Activated CD4-positive, alpha-beta T cell treated with anti-CD3 and anti-CD28 coated beads, Interleukin-2, amount 10 ng/mL, durations not matched to agents 24 days and 14 days (primary cell): ENCODE results near the gene CROCC2. TPM values are rescaled to one million over a fixed set of nuclear protein-coding genes. Genes with fewer than 3 reads are reported as not detected.

Experiments
- DNase-seq: peaks from one replicate; pipeline ENCODE4 v3.0.0; 2022
- H3K27ac Mint-ChIP-seq: one replicate; pipeline ENCODE4 v1.8.0; 2022; ENCODE audit warnings: mild to moderate bottlenecking, mixed read lengths
- H3K27me3 Mint-ChIP-seq: one replicate; pipeline ENCODE4 v1.8.0; 2022; ENCODE audit warnings: mixed read lengths
- H3K36me3 Mint-ChIP-seq: one replicate; pipeline ENCODE4 v1.8.0; 2022; ENCODE audit warnings: low read depth, mild to moderate bottlenecking, mixed read lengths
- H3K4me1 Mint-ChIP-seq: one replicate; pipeline ENCODE4 v1.8.0; 2021; ENCODE audit warnings: mixed read lengths
- H3K4me3 Mint-ChIP-seq: one replicate; pipeline ENCODE4 v1.8.0; 2022; ENCODE audit warnings: mild to moderate bottlenecking, moderate library complexity, mixed read lengths
- H3K9me3 Mint-ChIP-seq: one replicate; pipeline ENCODE4 v1.8.0; 2021; ENCODE audit warnings: mixed read lengths
- intact Hi-C: fragments of 100-400 bp; cut with micrococcal nuclease; formaldehyde crosslinking; loops from one replicate; pipeline ENCODE4 v1.15.1; 2023
- total RNA-seq: library from RNA; stranded (reverse); gene quantifications from 2 replicates; pipeline ENCODE4 v1.2.3, GENCODE V29; 2022

Gene CROCC2
- total RNA-seq: not detected in 2 replicates

- Mint-ChIP-seq H3K27me3 (no peaks in the 10 kb centered on the region), H3K4me1 (no peaks in the 10 kb centered on the region), H3K9me3 (no peaks in the 10 kb centered on the region), H3K27ac (no peak within 1 kb of the TSS), H3K4me3 (no peak within 1 kb of the TSS), H3K36me3 (no peaks in the 10 kb centered on the region)
- DNase-seq: no peak
- intact Hi-C loops: no loop called here
Observed at GRCh38 chr2:240906141-240906910, at the start of gene CROCC2. TSS of gene CROCC2 (plus strand) at chr2:240906336. CDS start at chr2:240906514, 178 bp downstream.

- H3K4me3 Mint-ChIP-seq: no peak overlapping the region
- H3K36me3 Mint-ChIP-seq: no peaks in the 10 kb centered on the region
- H3K4me1 Mint-ChIP-seq: no peaks in the 10 kb centered on the region
- peaks cover 2% of the 10 kb centered on the region for H3K27me3 Mint-ChIP-seq
- H3K27ac Mint-ChIP-seq: no peak overlapping the region
- no peak for DNase-seq
- intact Hi-C loops: no loop called here
- H3K9me3 Mint-ChIP-seq: peaks cover 7% of the 10 kb centered on the region
Observed at GRCh38 chr2:240857039-240858008, 48.8 kb upstream of the CROCC2 start.

DNA sequence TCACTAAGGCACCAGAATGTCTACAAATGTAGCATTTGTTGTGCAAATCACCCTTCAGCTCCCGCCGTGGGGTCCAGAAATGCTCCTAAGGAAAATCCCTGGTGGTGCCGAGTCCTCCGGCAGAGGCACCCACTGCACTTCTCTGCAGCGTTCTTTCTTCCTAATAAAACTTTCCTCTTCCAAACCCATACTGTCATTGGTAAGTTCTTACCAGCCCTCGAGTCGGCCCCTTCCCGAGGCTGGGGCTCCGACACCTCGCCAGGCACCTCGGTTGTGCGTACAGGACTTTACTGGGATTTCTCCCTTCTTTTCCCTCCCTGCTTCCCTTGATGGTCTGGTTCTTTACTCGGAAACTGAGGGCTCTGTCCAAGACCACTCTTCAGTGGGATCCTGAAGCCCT, 47.8 kb upstream of the CROCC2 start:
- no peak overlapping the region for H3K27ac Mint-ChIP-seq
- H3K4me1 Mint-ChIP-seq: no peaks in the 10 kb centered on the region
- H3K27me3 Mint-ChIP-seq: peaks cover 4% of the 10 kb centered on the region
- H3K4me3 Mint-ChIP-seq: no peak overlapping the region
- H3K9me3 Mint-ChIP-seq: peaks cover 7% of the 10 kb centered on the region
- no peak for DNase-seq
- intact Hi-C loops: no loop called here
- H3K36me3 Mint-ChIP-seq: no peaks in the 10 kb centered on the region

- H3K36me3 Mint-ChIP-seq: no peaks in the 10 kb centered on the region
- peaks cover 7% of the 10 kb centered on the region for H3K9me3 Mint-ChIP-seq
- DNase-seq: no peak
- H3K4me3 Mint-ChIP-seq: no peak overlapping the region
- H3K27me3 Mint-ChIP-seq: peaks cover 10% of the 10 kb centered on the region
- no peaks in the 10 kb centered on the region for H3K4me1 Mint-ChIP-seq
- intact Hi-C loops: no loop called here
- H3K27ac Mint-ChIP-seq: no peak overlapping the region
Observed at GRCh38 chr2:240858871-240859270, 47.3 kb upstream of the CROCC2 start.

DNA sequence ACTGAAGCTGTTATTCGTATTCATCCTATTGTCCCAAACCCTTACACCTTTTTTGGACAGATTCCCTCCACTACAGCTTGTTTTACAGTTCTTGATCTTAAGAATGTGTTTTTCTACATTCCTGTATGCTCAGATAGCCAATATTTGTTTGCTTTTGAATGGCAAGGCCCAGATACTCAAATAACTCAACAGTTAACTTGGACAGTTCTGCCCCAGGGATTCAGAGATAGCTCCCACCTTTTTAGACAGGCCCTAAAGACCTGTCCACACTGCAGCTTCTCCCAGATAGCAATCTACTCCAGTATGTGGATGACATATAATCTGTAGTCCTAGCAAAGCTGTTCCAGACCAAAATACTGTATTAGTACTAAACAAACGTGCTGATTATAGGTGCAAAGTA, 44.6 kb upstream of the CROCC2 start:
- Mint-ChIP-seq H3K9me3 (no peaks in the 10 kb centered on the region), H3K27ac (no peak overlapping the region), H3K4me1 (no peaks in the 10 kb centered on the region), H3K4me3 (no peak overlapping the region), H3K36me3 (no peaks in the 10 kb centered on the region), H3K27me3 (peaks cover 18% of the 10 kb centered on the region)
- no peak for DNase-seq
- intact Hi-C loops: no loop called here

GRCh38 chr2:240864475-240864874, 41.7 kb upstream of the CROCC2 start:
- no peaks in the 10 kb centered on the region for H3K36me3 Mint-ChIP-seq
- intact Hi-C loops: no loop called here
- no peak overlapping the region for H3K27ac Mint-ChIP-seq
- no peaks in the 10 kb centered on the region for H3K4me1 Mint-ChIP-seq
- DNase-seq: no peak
- peaks cover 20% of the 10 kb centered on the region for H3K27me3 Mint-ChIP-seq
- no peak overlapping the region for H3K4me3 Mint-ChIP-seq
- no peaks in the 10 kb centered on the region for H3K9me3 Mint-ChIP-seq

- intact Hi-C loops: no loop called here
- Mint-ChIP-seq H3K27ac (no peak overlapping the region), H3K9me3 (no peaks in the 10 kb centered on the region), H3K4me3 (no peak overlapping the region), H3K4me1 (no peaks in the 10 kb centered on the region), H3K36me3 (no peaks in the 10 kb centered on the region), H3K27me3 (peaks cover 20% of the 10 kb centered on the region)
- DNase-seq: no peak
Observed at GRCh38 chr2:240865391-240865790, 40.7 kb upstream of the CROCC2 start.

GRCh38 chr2:240868286-240869108, 37.6 kb upstream of the CROCC2 start, which contains the start of gene AGXT:
TSS of gene AGXT (plus strand) at chr2:240868824. CDS start at chr2:240868866, 42 bp downstream.
- Mint-ChIP-seq H3K4me3 (no peak within 1 kb of the TSS), H3K9me3 (no peaks in the 10 kb centered on the region), H3K36me3 (no peaks in the 10 kb centered on the region), H3K27me3 (peaks cover 13% of the 10 kb centered on the region), H3K27ac (no peak within 1 kb of the TSS), H3K4me1 (no peaks in the 10 kb centered on the region)
- no peak for DNase-seq
- intact Hi-C loops: no loop called here

- no peaks in the 10 kb centered on the region for H3K9me3 Mint-ChIP-seq
- no peaks in the 10 kb centered on the region for H3K36me3 Mint-ChIP-seq
- intact Hi-C loops: no loop called here
- no peaks in the 10 kb centered on the region for H3K4me1 Mint-ChIP-seq
- no peak overlapping the region for H3K4me3 Mint-ChIP-seq
- no peak for DNase-seq
- H3K27me3 Mint-ChIP-seq: peaks cover 8% of the 10 kb centered on the region
- no peak overlapping the region for H3K27ac Mint-ChIP-seq
Observed at GRCh38 chr2:240869109-240869955, 36.8 kb upstream of the CROCC2 start.

DNA sequence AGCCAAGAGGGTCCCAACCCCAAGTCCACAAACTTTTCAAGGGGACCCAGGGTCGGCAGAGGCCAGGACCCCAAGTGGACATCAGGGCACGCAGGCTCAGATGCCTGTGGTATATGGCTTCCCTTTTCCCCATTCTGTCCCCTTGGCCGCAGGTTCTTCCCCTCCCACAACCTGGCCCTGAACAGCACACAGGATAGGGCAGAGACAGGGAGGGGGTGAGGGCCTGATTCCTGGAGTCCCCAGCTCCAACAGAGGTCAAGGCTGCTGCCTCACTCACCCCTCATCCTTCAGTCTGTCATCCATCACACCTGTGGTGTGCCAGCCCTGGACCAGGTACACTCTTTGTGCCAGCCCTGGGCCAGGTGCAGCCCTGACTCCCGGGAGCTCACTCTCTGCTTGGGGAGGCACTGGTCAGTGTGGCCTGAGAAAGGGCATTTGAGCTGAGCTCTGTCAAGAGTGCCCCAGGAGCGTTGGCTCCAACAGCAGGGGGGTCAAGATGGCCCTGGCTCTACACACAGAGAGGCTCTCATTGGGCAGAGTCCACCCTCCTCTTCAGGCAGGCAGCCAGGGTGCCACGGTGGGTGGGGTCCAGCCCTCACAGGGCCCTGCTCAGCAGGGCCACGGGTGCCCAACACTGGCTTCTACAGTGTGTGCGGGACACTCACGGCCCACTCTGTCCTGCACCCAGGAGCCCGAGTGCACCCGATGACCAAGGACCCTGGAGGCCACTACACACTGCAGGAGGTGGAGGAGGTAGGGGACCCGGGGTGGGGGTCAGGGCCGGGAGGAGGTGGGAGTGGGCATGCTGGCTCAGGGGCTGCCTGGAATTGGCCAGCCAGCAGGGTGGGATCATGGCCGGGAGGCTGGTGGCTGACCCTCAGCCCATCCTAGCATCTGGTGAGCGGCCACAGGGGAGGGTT, 35.9 kb upstream of the CROCC2 start:
- intact Hi-C loops: no loop called here
- H3K27ac Mint-ChIP-seq: no peak overlapping the region
- no peak for DNase-seq
- no peaks in the 10 kb centered on the region for H3K36me3 Mint-ChIP-seq
- H3K4me3 Mint-ChIP-seq: no peak overlapping the region
- no peaks in the 10 kb centered on the region for H3K4me1 Mint-ChIP-seq
- H3K9me3 Mint-ChIP-seq: no peaks in the 10 kb centered on the region
- peaks cover 5% of the 10 kb centered on the region for H3K27me3 Mint-ChIP-seq

GRCh38 chr2:240871071-240871958, 34.8 kb upstream of the CROCC2 start:
- Mint-ChIP-seq H3K27me3 (peaks cover 2% of the 10 kb centered on the region), H3K9me3 (no peaks in the 10 kb centered on the region), H3K4me1 (no peaks in the 10 kb centered on the region), H3K4me3 (no peak overlapping the region), H3K27ac (no peak overlapping the region), H3K36me3 (no peaks in the 10 kb centered on the region)
- intact Hi-C loops: no loop called here
- DNase-seq: no peak
